Colonic mucosa (tissue), 4 donors: ENCODE data around the gene GAN. TPM values are rescaled to one million over a fixed set of nuclear protein-coding genes. Genes with fewer than 3 reads are reported as not detected.

Source experiments
- DNase-seq: peaks from one replicate; pipeline ENCODE4 v3.0.0-alpha.2; 2020
- H3K27ac ChIP-seq: fragments of 200-600 bp; one replicate; pipeline ENCODE4 v1.8.0; 2021
- H3K27me3 ChIP-seq: fragments of 200-600 bp; one replicate; pipeline ENCODE4 v1.8.0; 2021
- H3K36me3 ChIP-seq: fragments of 200-600 bp; one replicate; pipeline ENCODE4 v1.8.0; 2021
- H3K4me1 ChIP-seq: fragments of 200-600 bp; one replicate; pipeline ENCODE4 v1.8.0; 2021; ENCODE audit warnings: mild to moderate bottlenecking
- H3K4me3 ChIP-seq: fragments of 200-600 bp; one replicate; pipeline ENCODE4 v1.8.0; 2021
- H3K9ac ChIP-seq, 2 donors: one replicate each; pipeline ENCODE4 v1.7.0; 2013; ENCODE audit warnings: control low read depth in 2 of 2, low read depth in 2 of 2, low read length in 2 of 2
- H3K9me3 ChIP-seq: fragments of 200-600 bp; one replicate; pipeline ENCODE4 v1.8.0; 2021
- CTCF ChIP-seq: fragments of 200-600 bp; IDR thresholded peaks from one replicate; pipeline ENCODE4 v1.8.0; 2022; ENCODE audit warnings: antibody characterized with exemption, mild to moderate bottlenecking
- intact Hi-C: fragments of 100-400 bp; cut with DNase I; formaldehyde crosslinking; loops from one replicate; pipeline ENCODE4 v1.14.1; 2022
- total RNA-seq, 2 donors: library from RNA; stranded (reverse); fragmentation: NEBNext Ultra II Directional in 1 of 2; extraction: Animal tissue kit (Norgen Biotek cat#: 25700) in 1 of 2; gene quantifications; one replicate each; pipeline ENCODE4 v1.2.1, GENCODE V29; 2021
- donor health status: healthy.
- donor health status: DM: no; HTN: no; CAD: no.
- donor health status: DM: no; HTN: no; CAD: no.

Gene GAN
- total RNA-seq, 2 donors from 2014 or later: 13.6 to 21.5 TPM

DNA sequence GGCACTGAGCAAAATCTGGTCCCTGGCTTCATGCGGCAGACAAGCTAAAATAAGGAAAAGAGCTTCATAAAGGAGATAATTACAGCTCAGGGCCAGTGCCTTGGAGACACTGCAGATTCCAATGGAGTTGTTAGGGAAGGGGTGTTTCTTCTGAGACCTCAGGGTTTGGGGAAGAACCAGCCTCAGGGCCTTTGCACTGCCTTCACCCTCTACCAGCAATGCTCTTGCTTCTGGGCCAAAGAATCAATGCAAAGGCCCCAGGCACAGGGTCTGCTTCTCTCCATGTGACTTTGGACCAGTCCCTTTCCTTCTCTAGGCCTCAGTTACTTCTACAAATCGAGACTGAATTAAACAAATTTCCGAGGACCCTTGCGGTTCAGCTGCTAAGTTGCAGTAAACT lies 36.2 kb upstream of the GAN start:
- intact Hi-C loops: no loop called here
- Histone ChIP-seq H3K9me3 (no peaks in the 10 kb centered on the region), H3K36me3 (no peaks in the 10 kb centered on the region), H3K27me3 (no peaks in the 10 kb centered on the region), H3K4me3 (no peak overlapping the region), H3K9ac (no peak overlapping the region), H3K27ac (peak overlapping the region; percentile 59), H3K4me1 (peaks cover 3% of the 10 kb centered on the region)
- DNase-seq: no peak
- no peak for TF ChIP-seq CTCF

GRCh38 chr16:81279392-81279791 lies 35.4 kb upstream of the GAN start:
- Histone ChIP-seq H3K27ac (no peak overlapping the region), H3K9ac (no peak overlapping the region), H3K4me1 (peaks cover 3% of the 10 kb centered on the region), H3K27me3 (no peaks in the 10 kb centered on the region), H3K4me3 (no peak overlapping the region), H3K36me3 (no peaks in the 10 kb centered on the region), H3K9me3 (no peaks in the 10 kb centered on the region)
- no peak for TF ChIP-seq CTCF
- intact Hi-C loops: no loop called here
- DNase-seq: no peak

DNA sequence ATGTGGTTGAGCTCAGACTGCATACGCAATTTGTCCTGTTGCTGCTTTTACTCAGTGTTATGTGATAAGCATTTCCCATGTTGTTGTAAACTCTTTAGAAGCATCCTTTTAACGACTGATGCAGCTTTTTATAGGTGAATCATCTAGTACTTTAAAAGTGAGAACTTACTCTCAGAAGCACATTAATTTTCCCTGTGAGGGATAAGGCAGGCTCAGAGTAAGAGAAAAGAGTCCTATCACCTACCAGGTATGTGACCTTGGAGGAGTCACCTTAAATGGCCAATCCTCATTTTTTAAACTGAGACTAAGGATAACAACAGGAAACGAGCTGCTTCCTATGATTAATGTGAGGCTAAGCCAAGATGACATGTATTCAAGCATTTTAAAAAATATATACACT lies 34.4 kb upstream of the GAN start:
- no peak overlapping the region for H3K4me3 ChIP-seq
- no peaks in the 10 kb centered on the region for H3K9me3 ChIP-seq
- H3K27me3 ChIP-seq: no peaks in the 10 kb centered on the region
- H3K36me3 ChIP-seq: no peaks in the 10 kb centered on the region
- intact Hi-C loops: no loop called here
- no peak overlapping the region for H3K9ac ChIP-seq
- no peak for TF ChIP-seq CTCF
- no peak overlapping the region for H3K27ac ChIP-seq
- no peak for DNase-seq
- peaks cover 3% of the 10 kb centered on the region for H3K4me1 ChIP-seq

- no peak overlapping the region for H3K4me3 ChIP-seq
- no peaks in the 10 kb centered on the region for H3K36me3 ChIP-seq
- no peaks in the 10 kb centered on the region for H3K27me3 ChIP-seq
- H3K9me3 ChIP-seq: no peaks in the 10 kb centered on the region
- H3K9ac ChIP-seq: no peak overlapping the region
- H3K4me1 ChIP-seq: no peaks in the 10 kb centered on the region
- no peak for DNase-seq
- H3K27ac ChIP-seq: no peak overlapping the region
- TF ChIP-seq CTCF: no peak
- intact Hi-C loops: no loop called here
Observed at GRCh38 chr16:81283044-81283443, 31.7 kb upstream of the GAN start.

DNA sequence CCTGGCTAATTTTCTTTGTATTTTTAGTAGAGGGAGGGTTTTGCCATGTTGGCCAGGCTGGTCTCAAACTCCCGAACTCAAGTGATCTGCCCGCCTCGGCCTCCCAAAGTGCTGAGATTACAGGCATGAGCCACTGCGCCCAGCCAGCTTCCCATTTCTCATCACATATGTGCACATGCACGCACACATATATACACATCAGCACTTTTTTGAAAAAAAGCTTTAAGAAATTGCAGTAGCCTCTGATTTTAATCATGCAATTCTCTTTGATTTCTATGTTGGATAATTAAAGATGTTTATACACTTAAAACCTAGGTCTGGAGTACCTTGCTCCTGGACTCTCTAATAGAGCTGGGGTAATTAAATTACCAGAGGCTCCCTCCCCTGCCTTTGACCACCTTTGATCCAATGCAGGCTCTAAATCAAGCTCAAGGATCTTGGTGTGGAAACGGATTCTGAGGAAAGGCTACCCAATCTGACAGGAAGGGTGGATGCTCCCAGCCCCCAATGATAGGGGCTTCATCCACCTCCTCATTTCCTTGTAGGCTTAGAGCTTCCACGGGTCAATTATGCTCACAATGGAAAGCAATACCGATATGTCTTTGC lies 29.7 kb upstream of the GAN start:
- no peak for DNase-seq

More for the DNA sequence above, 29.7 kb upstream of the GAN start:
- Histone ChIP-seq H3K4me3 (no peak overlapping the region), H3K9ac (no peak overlapping the region), H3K4me1 (no peaks in the 10 kb centered on the region), H3K36me3 (no peaks in the 10 kb centered on the region), H3K27me3 (no peaks in the 10 kb centered on the region), H3K27ac (no peak overlapping the region), H3K9me3 (no peaks in the 10 kb centered on the region)
- intact Hi-C loops: no loop called here
- no peak for TF ChIP-seq CTCF
